CD4-positive, alpha-beta T cell treated with Interferon alpha-2 for 1 hour (primary cell): ENCODE data around the gene NDUFB3.
"Not testable (repeated sequence)": the region's sequence is repeated elsewhere in the genome, so short reads cannot be mapped to it uniquely, and the experiment has no call there.

Source experiments
- DNase-seq, 2 donors: peaks; one replicate each; pipeline ENCODE4 v3.0.0-alpha.2; 2020 to 2022

Gene NDUFB3

GRCh38 chr2:201093573-201093972 is 21.8 kb downstream of the NDUFB3 start:
- DNase-seq = no peak

- DNase-seq = no peak
These were observed 28.7 kb downstream of the NDUFB3 start for GRCh38 chr2:201100497-201100896.

GRCh38 chr2:201105759-201106158 is 34.0 kb downstream of the NDUFB3 start:
- no peak for DNase-seq

- DNase-seq = no peak
These were observed 35.8 kb downstream of the NDUFB3 start for GRCh38 chr2:201107624-201108023.

- DNase-seq = no peak
These were observed 36.5 kb downstream of the NDUFB3 start for GRCh38 chr2:201108341-201108740.

- no peak for DNase-seq
These were observed 37.4 kb downstream of the NDUFB3 start for GRCh38 chr2:201109186-201109585.

GRCh38 chr2:201110615-201111014 is 38.8 kb downstream of the NDUFB3 start:
- no peak for DNase-seq

- DNase-seq = no peak
These were observed 39.3 kb downstream of the NDUFB3 start for GRCh38 chr2:201111096-201111495.

GRCh38 chr2:201114350-201114749 is 42.5 kb downstream of the NDUFB3 start:
- DNase-seq = no peak

- DNase-seq = no peak
These were observed 43.0 kb downstream of the NDUFB3 start for GRCh38 chr2:201114846-201115245.

- DNase-seq = peak; percentile 86 to 90
These were observed 44.5 kb downstream of the NDUFB3 start, which contains the start of gene CFLAR for GRCh38 chr2:201116115-201116958. CFLAR (plus strand) TSS chr2:201116164; CDS start chr2:201129866, 13,702 bp downstream.

GRCh38 chr2:201116959-201117734 is 45.3 kb downstream of the NDUFB3 start:
- DNase-seq = peak; percentile 73 to 86

- DNase-seq = not testable (repeated sequence)
These were observed 45.9 kb downstream of the NDUFB3 start for GRCh38 chr2:201117735-201118094.

- peak; percentile 90 to 91 for DNase-seq
These were observed 46.5 kb downstream of the NDUFB3 start for GRCh38 chr2:201118121-201118960.

- DNase-seq = peak; percentile 32 to 57
These were observed 47.4 kb downstream of the NDUFB3 start for GRCh38 chr2:201118961-201119854.

GRCh38 chr2:201122276-201122675 is 50.5 kb downstream of the NDUFB3 start:
- DNase-seq = no peak

GRCh38 chr2:201126308-201127151 is 54.7 kb downstream of the NDUFB3 start:
- peak in 1 of 2 donors; percentile 75 for DNase-seq

- DNase-seq = no peak
These were observed 55.3 kb downstream of the NDUFB3 start for GRCh38 chr2:201127152-201127511.

- DNase-seq = peak in 1 of 2 donors; percentile 59
These were observed 55.8 kb downstream of the NDUFB3 start for GRCh38 chr2:201127570-201127969.

- no peak for DNase-seq
These were observed 56.2 kb downstream of the NDUFB3 start for GRCh38 chr2:201128033-201128432.

GRCh38 chr2:201128933-201129505 is 57.2 kb downstream of the NDUFB3 start:
- DNase-seq = peak; percentile 56 to 65
